HG03439 (cell line): ENCODE data around the gene TMEM198.

Experiments used
- ATAC-seq: cut with Tn5 transposase; IDR thresholded peaks from one replicate; pipeline ENCODE4 v1.9.1; 2021; ENCODE audit warnings: mild to moderate bottlenecking, moderate library complexity; ENCODE audit not compliant: unreplicated experiment

TMEM198 gene

GRCh38 chr2:219543596-219544358 is at the start of gene TMEM198, which contains the start of gene CHPF:
TMEM198 (plus strand) TSS chr2:219544028; CDS start chr2:219544728, 700 bp downstream.
CHPF (minus strand) TSS chr2:219543809; CDS start chr2:219543538, 271 bp downstream.
- peak; percentile 81 for ATAC-seq

GRCh38 chr2:219494952-219495530 is 48.8 kb upstream of the TMEM198 start:
- no peak for ATAC-seq

- no peak for ATAC-seq
These were observed 48.2 kb upstream of the TMEM198 start for GRCh38 chr2:219495531-219496122.

DNA sequence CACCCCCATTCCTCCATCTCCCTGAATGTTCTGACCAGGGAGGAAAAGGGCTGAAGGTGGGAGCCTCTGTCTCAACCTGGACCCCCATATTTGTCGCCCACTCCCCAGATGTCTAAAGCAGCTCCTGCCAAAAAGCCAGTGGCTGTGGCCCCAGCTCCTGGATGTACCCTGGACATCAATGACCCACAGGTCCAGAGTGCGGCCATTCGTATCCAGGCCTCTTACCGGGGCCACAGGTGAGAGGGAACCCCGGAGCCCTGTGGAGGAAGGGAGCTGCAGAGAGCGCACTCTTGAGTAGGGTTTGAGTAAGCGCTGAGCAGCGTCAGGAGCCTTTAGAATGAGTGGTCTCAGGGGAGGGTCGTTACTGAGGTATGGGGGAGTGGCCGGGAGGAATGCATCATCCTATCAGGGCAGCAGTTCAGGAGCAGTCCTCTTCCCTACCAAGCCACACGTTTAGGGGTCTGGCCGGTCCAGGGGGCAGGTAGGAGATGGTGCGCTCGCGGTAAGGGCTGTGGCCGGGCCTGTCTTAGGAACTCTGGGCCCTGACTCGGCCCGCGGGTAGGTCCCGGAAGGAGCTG is 47.5 kb upstream of the TMEM198 start:
- ATAC-seq = no peak

DNA sequence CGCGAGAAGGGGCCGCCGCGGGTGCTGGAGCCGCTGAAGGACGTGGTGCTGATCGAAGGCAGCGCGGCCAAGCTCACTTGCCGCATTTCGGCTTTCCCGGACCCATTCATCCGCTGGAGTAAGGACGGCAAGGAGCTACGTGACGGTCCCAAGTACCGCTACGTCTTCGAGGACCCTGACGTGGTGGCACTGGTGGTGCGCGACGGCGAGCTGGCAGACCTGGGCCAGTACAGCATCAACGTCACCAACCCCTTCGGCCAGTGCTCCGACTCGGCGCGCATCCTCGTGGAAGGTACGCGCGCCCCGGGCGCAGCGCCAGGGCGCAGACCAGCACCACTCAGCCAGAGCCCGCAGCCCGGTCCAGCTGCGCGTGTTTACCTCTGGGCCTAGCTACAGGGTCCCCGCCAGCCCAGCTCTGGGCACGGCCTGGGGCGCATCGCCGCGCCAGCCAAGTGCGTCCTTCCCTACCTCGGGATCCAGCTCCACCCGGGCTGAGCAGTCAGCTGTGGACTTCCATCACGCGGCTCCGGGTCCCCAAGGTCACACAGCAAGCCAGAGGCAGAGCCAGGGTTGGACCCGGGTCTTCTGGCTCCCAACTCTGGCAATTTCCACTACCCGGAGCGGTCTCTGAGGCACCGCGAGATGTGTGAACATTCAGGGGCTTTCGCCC is 46.9 kb upstream of the TMEM198 start:
- no peak for ATAC-seq

GRCh38 chr2:219497495-219498279 is 46.1 kb upstream of the TMEM198 start:
- ATAC-seq = no peak

DNA sequence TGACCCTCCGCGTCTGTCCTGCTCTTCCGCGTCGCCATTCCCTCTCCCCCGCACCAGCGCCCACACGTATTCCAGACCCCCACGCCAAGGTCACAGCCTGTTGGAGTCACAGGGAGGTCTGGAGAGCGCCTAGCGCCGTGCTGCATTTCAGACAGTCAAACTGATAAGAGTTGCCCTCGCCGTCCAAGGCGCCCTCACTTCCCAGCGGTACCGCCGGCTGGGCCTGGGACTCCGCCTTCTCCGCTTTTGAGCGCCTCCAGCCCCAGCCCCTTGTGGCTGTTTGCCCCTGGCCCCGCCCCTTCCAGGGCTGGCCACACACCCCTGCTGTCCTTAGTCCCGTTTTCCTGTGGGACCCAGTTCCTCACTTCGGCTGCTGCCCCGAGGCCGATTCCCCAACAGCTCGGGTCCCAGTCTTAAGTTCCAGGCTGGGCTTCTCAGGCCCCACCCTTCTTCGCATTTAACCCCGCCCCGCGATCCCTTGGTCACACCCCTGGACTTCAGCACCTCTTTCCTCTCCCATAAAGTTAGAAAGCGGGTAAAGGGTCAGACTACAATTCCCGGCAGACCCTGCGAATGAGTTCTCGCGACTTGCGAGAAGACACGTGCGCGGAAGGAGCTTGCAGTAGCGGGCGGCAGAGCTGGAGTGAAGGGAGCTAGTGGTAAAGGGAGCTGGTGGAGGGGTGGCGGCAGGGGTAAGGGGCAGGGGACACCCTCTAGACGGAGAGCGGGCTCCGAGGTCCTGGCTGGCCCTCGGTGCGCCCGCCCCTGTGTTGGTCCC is 45.4 kb upstream of the TMEM198 start, which contains the start of gene GMPPA:
Gene GMPPA, plus strand, starts transcription at position 612 of the 778 bp plus-strand sequence. CDS start 1,085 bp downstream, outside the sequence.
- peak; percentile 95 for ATAC-seq

DNA sequence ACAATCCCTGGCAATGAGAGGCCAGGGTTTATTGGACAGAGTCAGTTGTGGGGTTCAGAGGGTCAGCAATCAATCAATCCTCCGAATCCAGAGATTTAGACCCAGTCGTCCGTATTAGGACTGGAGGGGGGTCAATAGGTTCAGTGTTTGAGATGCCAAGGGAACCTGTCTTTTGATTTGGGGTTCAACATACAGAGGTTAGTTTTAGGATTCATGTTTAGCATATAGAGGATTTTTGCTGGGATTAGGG is 44.8 kb upstream of the TMEM198 start:
- ATAC-seq = no peak

DNA sequence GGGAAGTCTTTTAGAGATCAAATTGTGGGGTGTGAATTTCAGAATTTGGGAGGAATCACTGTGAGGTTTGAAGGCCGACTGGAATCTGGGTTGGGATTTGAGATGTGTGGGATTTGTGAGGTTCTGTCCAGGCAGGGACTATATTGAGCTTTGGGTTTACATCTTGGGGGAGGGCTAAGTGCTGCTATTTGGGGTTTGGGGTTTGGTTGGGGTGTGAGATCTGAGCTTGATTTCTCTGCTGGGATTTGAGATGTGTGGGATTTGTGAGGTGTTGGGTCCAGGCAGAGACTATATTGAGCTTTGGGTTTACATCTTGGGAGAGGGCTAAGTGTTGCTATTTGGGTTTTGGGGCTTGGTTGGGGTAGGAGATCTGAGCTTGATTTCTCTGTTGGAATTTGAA is 44.3 kb upstream of the TMEM198 start:
- ATAC-seq = no peak

DNA sequence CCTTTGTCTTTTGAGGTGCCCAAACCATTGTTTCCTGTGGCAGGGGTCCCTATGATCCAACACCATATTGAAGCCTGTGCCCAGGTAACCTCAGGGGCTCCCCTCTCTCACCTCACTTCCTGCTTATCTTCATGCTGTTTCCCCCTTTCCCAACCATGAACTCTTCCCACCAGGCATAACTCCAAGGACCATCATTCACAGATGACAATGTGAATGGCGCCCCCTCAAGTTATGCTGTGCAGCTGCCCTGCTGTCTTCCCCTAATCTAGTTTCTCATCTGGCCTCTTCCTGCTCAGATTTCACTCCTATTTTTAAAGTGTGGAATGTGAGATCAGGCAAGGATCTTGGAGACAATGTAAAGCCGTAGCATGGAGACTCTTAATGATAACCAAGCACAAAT is 43.7 kb upstream of the TMEM198 start:
- ATAC-seq = no peak

DNA sequence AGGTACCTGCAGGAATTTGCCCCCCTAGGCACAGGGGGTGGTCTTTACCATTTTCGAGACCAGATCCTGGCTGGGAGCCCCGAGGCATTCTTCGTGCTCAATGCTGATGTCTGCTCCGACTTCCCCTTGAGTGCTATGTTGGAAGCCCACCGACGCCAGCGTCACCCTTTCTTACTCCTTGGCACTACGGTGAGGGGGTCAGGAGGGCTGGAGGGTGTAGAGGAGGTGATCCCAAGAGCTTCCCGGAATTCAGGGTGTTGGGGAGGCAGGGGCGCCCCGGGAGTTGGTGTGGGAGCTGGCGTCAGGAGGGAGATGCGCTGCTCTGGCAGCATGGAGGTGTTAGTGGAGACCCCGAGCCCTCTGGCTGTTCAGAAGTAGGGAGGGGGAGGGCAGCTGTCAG is 42.0 kb upstream of the TMEM198 start:
- no peak for ATAC-seq

DNA sequence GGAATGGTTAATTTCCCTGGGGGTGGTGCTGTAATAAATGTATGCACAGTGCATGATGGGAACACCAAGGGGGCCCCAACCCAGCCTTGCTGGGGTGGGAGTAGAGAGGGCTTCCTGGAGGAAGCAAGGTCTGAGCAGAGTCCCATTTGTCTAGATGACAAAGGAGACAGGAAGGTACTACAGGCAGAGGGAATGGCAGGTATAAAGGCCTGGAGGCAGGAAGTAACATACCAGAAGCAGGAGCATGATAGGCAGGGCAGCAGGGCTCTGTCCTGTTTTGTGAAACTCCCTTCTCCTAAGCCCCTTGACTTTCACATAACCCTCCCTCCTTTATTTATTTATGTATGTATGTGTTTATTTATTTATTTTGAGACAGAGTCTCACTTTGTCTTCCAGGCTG is 41.2 kb upstream of the TMEM198 start:
- no peak for ATAC-seq

DNA sequence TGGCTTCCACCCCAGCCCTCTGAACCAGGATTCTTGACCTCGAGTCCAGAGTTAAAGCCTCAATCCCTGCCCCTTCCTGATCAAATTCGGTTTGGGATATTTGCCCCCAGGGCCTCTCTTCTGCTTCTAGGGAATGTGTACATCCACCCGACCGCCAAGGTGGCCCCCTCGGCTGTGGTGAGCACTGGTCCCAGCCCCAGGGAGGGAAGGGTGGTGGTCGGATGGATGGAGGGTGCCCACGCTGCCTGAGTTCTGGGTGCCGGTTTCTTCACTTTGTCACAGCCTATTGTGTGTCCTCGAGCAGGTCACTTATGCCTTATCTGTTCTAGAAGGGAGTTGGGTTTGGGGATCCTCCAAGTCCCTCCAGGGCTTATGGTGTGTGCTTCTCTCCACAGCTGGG is 38.2 kb upstream of the TMEM198 start:
- ATAC-seq = no peak

DNA sequence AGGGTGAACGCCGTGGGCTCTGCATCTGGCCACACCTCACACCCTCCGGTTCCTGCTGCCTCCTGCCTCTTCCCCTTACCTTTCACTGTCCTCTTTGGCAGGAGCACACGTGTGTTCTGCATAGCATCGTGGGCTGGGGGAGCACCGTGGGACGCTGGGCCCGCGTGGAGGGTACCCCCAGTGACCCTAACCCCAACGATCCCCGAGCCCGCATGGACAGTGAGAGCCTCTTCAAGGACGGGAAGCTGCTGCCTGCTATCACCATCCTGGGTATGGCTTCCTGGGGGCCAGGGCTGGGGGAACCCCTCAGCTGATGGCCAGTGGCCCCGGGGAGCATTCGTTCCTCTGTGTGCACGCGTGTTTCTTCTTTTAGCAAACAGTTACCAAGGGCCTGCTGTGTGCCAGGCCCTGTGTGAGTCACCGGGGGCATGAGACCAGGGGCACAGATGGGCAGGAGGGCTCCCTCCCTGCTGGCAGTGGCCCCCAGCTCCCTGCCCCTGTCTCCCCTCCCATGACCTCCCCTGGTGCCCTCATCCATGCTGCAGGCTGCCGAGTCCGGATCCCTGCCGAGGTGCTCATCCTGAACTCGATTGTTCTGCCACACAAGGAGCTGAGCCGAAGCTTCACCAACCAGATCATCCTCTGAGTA is 37.6 kb upstream of the TMEM198 start:
- ATAC-seq = no peak

DNA sequence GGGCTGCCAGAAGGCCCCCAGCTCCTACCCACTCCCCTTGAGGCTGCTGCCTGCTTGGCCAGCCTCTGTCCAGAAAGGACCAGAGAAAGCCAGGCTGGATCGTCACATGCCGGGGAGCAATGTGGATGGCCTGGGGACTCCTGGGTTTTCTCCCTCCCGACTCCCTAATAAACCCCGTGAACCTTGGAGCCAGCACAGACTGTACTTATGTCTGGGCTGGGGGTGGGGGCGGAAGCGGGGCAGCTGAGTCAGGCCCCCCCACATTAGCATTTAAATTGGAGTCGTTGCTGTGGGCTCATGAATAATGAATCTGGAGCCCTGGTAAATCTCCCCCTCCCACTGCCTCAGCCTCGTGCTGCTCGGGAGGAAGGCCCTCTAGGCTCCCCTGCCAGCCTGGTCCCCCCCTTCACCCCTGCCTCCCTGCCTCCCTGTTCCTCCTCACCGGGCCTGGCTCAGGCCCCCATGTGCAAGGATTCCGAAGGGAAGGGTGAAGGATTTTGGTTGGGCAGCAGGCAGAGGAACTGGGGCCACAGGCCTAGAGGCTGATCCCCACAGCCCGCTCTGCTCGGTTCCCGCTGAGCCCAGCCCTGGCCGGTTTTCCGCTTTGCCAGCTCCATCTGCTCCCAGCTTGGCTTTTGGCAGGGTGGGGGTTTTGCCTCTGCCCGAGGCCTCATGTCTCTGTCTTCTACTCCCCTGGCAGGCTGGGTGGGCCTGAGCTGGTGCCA is 36.9 kb upstream of the TMEM198 start:
- no peak for ATAC-seq

- ATAC-seq = no peak
These were observed 36.0 kb upstream of the TMEM198 start for GRCh38 chr2:219507581-219508443.

GRCh38 chr2:219508444-219508734 is 35.4 kb upstream of the TMEM198 start:
- ATAC-seq = no peak
